Panc1 (cell line): ENCODE data around the gene SNX22. TPM values are rescaled to one million over a fixed set of nuclear protein-coding genes. Genes with fewer than 3 reads are reported as not detected.
A peak's percentile ranks its signal among the peaks of the same experiment; 100 is the strongest.

Source experiments
- ATAC-seq: fragments of 200-7000 bp; cut with Tn5 transposase; 2 replicates; pipeline ENCODE4 v1.9.1; 2020; ENCODE audit warnings: mild to moderate bottlenecking, moderate library complexity
- BruUV-seq: library from RNA; stranded (reverse); fragments of 400-500 nt; replicated peaks from 2 replicates; lab custom pipeline; 2021; lab: Mats Ljungman, UMichigan
- CTCF ChIA-PET: fragments of 300-600 bp; sonication (Branson Sonifier 250); formaldehyde crosslinking; loops from one replicate; lab custom pipeline; 2022; ENCODE audit warnings: antibody characterized with exemption; lab: Charles Lee
- POLR2A ChIA-PET: fragments of 300-600 bp; sonication (Branson Sonifier 250); formaldehyde crosslinking; loops from one replicate; lab custom pipeline; 2022; ENCODE audit warnings: antibody characterized with exemption; lab: Charles Lee
- DNase-seq: peaks from one replicate; pipeline ENCODE4 v3.0.0-alpha.2; 2010; ENCODE audit warnings: low read depth, low spot score
- H3K27ac ChIP-seq: 2 replicates; pipeline ENCODE4 v1.5.1; 2011; ENCODE audit warnings: mild to moderate bottlenecking, low read length, inconsistent platforms
- H3K27me3 ChIP-seq: fragments of 200-500 bp; sonication (Bioruptor generic); 2 replicates; pipeline ENCODE4 v1.6.0; 2014; ENCODE audit warnings: low read length, inconsistent platforms; ENCODE audit not compliant: control insufficient read depth, insufficient read depth
- H3K36me3 ChIP-seq: fragments of 200-500 bp; sonication (Bioruptor generic); 2 replicates; pipeline ENCODE4 v1.5.1; 2014; ENCODE audit warnings: inconsistent platforms, mild to moderate bottlenecking, low read length, moderate library complexity; ENCODE audit not compliant: control insufficient read depth, insufficient read depth
- H3K4me1 ChIP-seq: 2 replicates; pipeline ENCODE4 v1.5.1; 2011; ENCODE audit warnings: inconsistent platforms, mild to moderate bottlenecking, low read length, moderate library complexity; ENCODE audit not compliant: control insufficient read depth, insufficient read depth
- H3K4me3 ChIP-seq, 2 experiments: 2 replicates each; pipeline ENCODE4 v1.5.1; 2011 to 2012; ENCODE audit warnings: low read depth in 2 of 2, low read length in 2 of 2, mild to moderate bottlenecking in 2 of 2, inconsistent platforms in 1 of 2, moderate library complexity in 1 of 2
- H3K9me3 ChIP-seq: fragments of 200-500 bp; sonication (Bioruptor generic); 2 replicates; pipeline ENCODE4 v1.5.1; 2014; ENCODE audit warnings: low read depth, mild to moderate bottlenecking, inconsistent platforms, low read length, moderate library complexity; ENCODE audit not compliant: control insufficient read depth, insufficient read depth
- POLR2AphosphoS5 ChIP-seq: IDR thresholded peaks from 2 replicates; pipeline ENCODE4 v1.6.1; 2012; ENCODE audit warnings: mild to moderate bottlenecking, low read depth, low read length, moderate library complexity
- REST ChIP-seq, 2 experiments: IDR thresholded peaks; 2 replicates each; pipeline ENCODE4 v1.6.1; 2011 to 2012; ENCODE audit warnings: low read depth in 2 of 2, control low read depth in 1 of 2, low read length in 1 of 2, mild to moderate bottlenecking in 1 of 2, moderate library complexity in 1 of 2; ENCODE audit not compliant: insufficient read depth in 1 of 2
- SIN3A ChIP-seq: IDR thresholded peaks from 2 replicates; pipeline ENCODE4 v1.6.1; 2012; ENCODE audit warnings: low read depth, mild to moderate bottlenecking, low read length, moderate library complexity, borderline replicate concordance; ENCODE audit not compliant: insufficient read depth
- TCF7L2 ChIP-seq: IDR thresholded peaks from 2 replicates; pipeline ENCODE4 v1.6.1; 2011; ENCODE audit warnings: mild to moderate bottlenecking, low read depth, low read length, inconsistent platforms
- in situ Hi-C: cut with HindIII; loops from 2 replicates; pipeline ENCODE4 v1.10.0; 2016; ENCODE audit warnings: low sequenced_read_pairs, low pct_unique_long_range_greater_than_20kb
- intact Hi-C: fragments of 100-400 bp; cut with micrococcal nuclease; formaldehyde crosslinking; loops from one replicate; pipeline ENCODE4 v1.10.0; 2022; ENCODE audit not compliant: unreplicated experiment
- total RNA-seq: library from RNA; stranded (reverse); gene quantifications from one replicate; pipeline ENCODE4 v1.2.1, GENCODE V29; 2021; ENCODE audit not compliant: unreplicated experiment
- TF ChIP-seq, protein P1 (sequence below): fragments of 450-650 bp; IDR thresholded peaks from 2 replicates; pipeline ENCODE4 v1.5.1; 2017; ENCODE audit warnings: mild to moderate bottlenecking

SNX22 gene
- total RNA-seq, 1 experiment from 2014 or later: 2.3 TPM

DNA sequence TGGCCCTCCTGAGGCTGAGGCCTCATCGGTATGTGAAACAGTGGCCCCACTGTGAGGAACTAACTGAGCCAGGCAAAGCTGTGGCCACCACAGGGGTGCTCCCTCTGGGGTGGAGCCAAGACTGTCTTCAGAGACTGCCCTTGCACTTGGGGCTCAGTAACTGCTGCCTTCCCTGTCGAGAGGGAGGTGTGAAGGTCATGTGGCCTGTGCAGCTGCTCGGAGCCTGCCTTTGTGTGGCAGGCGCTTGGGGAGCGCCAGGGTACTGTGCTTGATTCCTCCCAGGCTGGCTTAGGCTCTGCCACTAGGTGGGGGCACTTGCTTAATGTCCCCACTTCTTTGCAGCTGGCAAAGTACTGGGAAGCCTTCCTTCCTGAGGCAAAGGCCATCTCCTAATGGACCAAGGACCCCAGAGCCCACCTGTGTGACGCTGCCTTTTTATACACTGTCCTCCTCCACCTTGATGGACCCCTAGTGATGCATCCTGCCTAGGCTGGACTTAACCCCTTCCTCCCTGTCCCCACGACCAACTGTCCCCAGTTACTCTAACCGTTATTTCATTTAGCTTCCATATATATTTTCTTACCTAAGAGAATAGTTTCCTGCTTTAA is 14.2 kb upstream of the SNX22 start:
- in situ Hi-C loops: no loop called here
- Histone ChIP-seq H3K4me3 (no peak overlapping the region), H3K36me3 (peaks cover 19% of the 10 kb centered on the region), H3K27ac (no peak overlapping the region), H3K9me3 (no peaks in the 10 kb centered on the region), H3K4me1 (no peaks in the 10 kb centered on the region), H3K27me3 (no peaks in the 10 kb centered on the region)
- DNase-seq (no peak), ATAC-seq (peak; percentile 64; the same call in 1 of the 2 replicates)
- intact Hi-C loops: no loop called here
- BruUV-seq: no TSS peak
- POLR2A ChIA-PET: no interaction called here
- TF ChIP-seq SIN3A (no peak), TCF7L2 (no peak), REST (IDR thresholded peaks at IDR 0.05; ENCODE audit: insufficient read depth in 1 of 2, low read depth in 2 of 2, low read length in 1 of 2) (no peak), POLR2AphosphoS5 (no peak)
- TF ChIP-seq, protein P1, sequence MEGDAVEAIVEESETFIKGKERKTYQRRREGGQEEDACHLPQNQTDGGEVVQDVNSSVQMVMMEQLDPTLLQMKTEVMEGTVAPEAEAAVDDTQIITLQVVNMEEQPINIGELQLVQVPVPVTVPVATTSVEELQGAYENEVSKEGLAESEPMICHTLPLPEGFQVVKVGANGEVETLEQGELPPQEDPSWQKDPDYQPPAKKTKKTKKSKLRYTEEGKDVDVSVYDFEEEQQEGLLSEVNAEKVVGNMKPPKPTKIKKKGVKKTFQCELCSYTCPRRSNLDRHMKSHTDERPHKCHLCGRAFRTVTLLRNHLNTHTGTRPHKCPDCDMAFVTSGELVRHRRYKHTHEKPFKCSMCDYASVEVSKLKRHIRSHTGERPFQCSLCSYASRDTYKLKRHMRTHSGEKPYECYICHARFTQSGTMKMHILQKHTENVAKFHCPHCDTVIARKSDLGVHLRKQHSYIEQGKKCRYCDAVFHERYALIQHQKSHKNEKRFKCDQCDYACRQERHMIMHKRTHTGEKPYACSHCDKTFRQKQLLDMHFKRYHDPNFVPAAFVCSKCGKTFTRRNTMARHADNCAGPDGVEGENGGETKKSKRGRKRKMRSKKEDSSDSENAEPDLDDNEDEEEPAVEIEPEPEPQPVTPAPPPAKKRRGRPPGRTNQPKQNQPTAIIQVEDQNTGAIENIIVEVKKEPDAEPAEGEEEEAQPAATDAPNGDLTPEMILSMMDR: no peak; the same call in 1 of the 2 replicates
- CTCF ChIA-PET: interaction anchor here (0.6 kb wide), 2 partner anchors 16 to 440 kb away, joined by 4 to 9 read pairs; no protein-coding TSS in a partner anchor

GRCh38 chr15:64138331-64138941 is 13.1 kb upstream of the SNX22 start:
- intact Hi-C loops (no loop called here), in situ Hi-C loops (no loop called here)
- TF ChIP-seq POLR2AphosphoS5 (no peak), TCF7L2 (no peak), SIN3A (no peak), REST (IDR thresholded peaks at IDR 0.05; ENCODE audit: insufficient read depth in 1 of 2, low read depth in 2 of 2, low read length in 1 of 2) (no peak)
- TF ChIP-seq, protein P1: no peak
- no TSS peak for BruUV-seq
- ATAC-seq (no peak), DNase-seq (no peak)
- no peak overlapping the region for H3K4me3 ChIP-seq
- no peaks in the 10 kb centered on the region for H3K4me1 ChIP-seq
- ChIA-PET POLR2A (no interaction called here), CTCF (no interaction called here)
- no peak overlapping the region for H3K27ac ChIP-seq
- no peaks in the 10 kb centered on the region for H3K27me3 ChIP-seq
- H3K9me3 ChIP-seq: no peaks in the 10 kb centered on the region
- H3K36me3 ChIP-seq: peaks cover 16% of the 10 kb centered on the region
